Loucy (cell line): ENCODE measurements around the gene PSPN.

Experiments used
- H2AFZ ChIP-seq: fragments of 200-600 bp; sonication (generic); 2 replicates; pipeline ENCODE4 v1.6.0; 2016; ENCODE audit warnings: antibody characterized with exemption, mild to moderate bottlenecking, low read length, moderate library complexity
- H3F3A ChIP-seq: fragments of 200-600 bp; 2 replicates; pipeline ENCODE4 v1.6.0; 2016; ENCODE audit warnings: antibody characterized with exemption, low read depth, mild to moderate bottlenecking
- H3K27me3 ChIP-seq: fragments of 200-600 bp; sonication (generic); 2 replicates; pipeline ENCODE4 v1.6.1; 2014; ENCODE audit warnings: low read length, mild to moderate bottlenecking; ENCODE audit not compliant: insufficient read depth, poor library complexity, severe bottlenecking
- H3K36me3 ChIP-seq: fragments of 200-600 bp; sonication (generic); 2 replicates; pipeline ENCODE4 v1.6.1; 2016; ENCODE audit warnings: low read length; ENCODE audit not compliant: insufficient read depth
- H3K4me1 ChIP-seq: fragments of 200-600 bp; sonication (generic); 2 replicates; pipeline ENCODE4 v1.5.1; 2014; ENCODE audit warnings: low read length, mild to moderate bottlenecking; ENCODE audit not compliant: insufficient read depth, poor library complexity, severe bottlenecking
- H3K4me2 ChIP-seq: fragments of 200-600 bp; sonication (generic); 2 replicates; pipeline ENCODE4 v1.6.0; 2014; ENCODE audit warnings: antibody characterized with exemption, low read length, low read depth, mild to moderate bottlenecking; ENCODE audit not compliant: poor library complexity, severe bottlenecking
- H3K4me3 ChIP-seq: fragments of 200-600 bp; sonication (generic); 2 replicates; pipeline ENCODE4 v1.5.1; 2014; ENCODE audit warnings: low read length, mild to moderate bottlenecking, mixed read lengths; ENCODE audit not compliant: poor library complexity, severe bottlenecking
- H3K79me2 ChIP-seq: fragments of 200-600 bp; sonication (generic); 2 replicates; pipeline ENCODE4 v1.6.1; 2014; ENCODE audit warnings: low read length; ENCODE audit not compliant: insufficient read depth
- H3K9ac ChIP-seq: fragments of 200-600 bp; sonication (generic); 2 replicates; pipeline ENCODE4 v1.6.0; 2014; ENCODE audit warnings: mild to moderate bottlenecking, low read depth, low read length, moderate library complexity; ENCODE audit not compliant: poor library complexity, severe bottlenecking
- H3K9me2 ChIP-seq: fragments of 200-600 bp; sonication (generic); replicated peaks from 2 replicates; pipeline ENCODE4 v1.6.1; 2016; ENCODE audit warnings: low read depth, low read length, mixed read lengths
- H3K9me3 ChIP-seq: fragments of 200-600 bp; sonication (generic); 2 replicates; pipeline ENCODE4 v1.6.1; 2014; ENCODE audit warnings: mild to moderate bottlenecking, antibody characterized with exemption, low read length, low read depth; ENCODE audit not compliant: insufficient read depth
- H4K20me1 ChIP-seq: fragments of 200-600 bp; sonication (generic); 2 replicates; pipeline ENCODE4 v1.6.0; 2014; ENCODE audit warnings: antibody characterized with exemption, low read length, mild to moderate bottlenecking; ENCODE audit not compliant: insufficient read depth, poor library complexity, severe bottlenecking
- EZH2phosphoT487 ChIP-seq: fragments of 200-600 bp; IDR thresholded peaks from 2 replicates; pipeline ENCODE4 v1.6.1; 2018; ENCODE audit warnings: antibody characterized with exemption, mild to moderate bottlenecking, moderate library complexity, borderline replicate concordance
- TF ChIP-seq, protein P1 (sequence below): fragments of 200-600 bp; sonication (generic); conservative IDR thresholded peaks from 2 replicates; pipeline ENCODE4 v1.5.1; 2014; ENCODE audit warnings: mild to moderate bottlenecking, antibody characterized with exemption, low read length

Gene PSPN

DNA sequence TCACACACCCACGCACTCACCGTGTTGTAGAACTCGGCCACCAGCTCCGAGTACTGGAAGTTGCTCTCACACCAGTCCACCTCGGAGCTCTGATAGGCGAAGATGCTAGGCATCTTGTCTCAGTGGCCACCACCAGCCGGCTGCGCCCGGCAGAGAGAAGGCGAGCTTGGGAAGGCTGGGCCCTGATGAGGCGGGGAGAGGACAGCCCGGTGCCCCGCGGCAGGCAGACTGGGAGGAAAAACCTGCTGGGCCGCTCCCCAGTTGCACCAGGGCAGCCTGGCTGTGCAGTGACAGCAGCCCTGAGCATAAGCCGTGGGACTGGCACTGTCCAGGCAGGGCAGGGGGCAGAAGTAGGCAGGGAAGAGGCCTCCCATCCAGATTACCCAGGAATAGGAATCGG lies 42.3 kb downstream of the PSPN start, which contains the start of gene ACER1:
Gene ACER1, minus strand, starts transcription at position 174 of the 400 bp plus-strand sequence. Its CDS starts 61 bp downstream, at position 113.
- Histone ChIP-seq H3K36me3 (no peaks in the 10 kb centered on the region), H3K79me2 (no peaks in the 10 kb centered on the region), H3K27me3 (no peaks in the 10 kb centered on the region), H3K4me2 (no peak within 1 kb of the TSS), H3K4me3 (no peak within 1 kb of the TSS), H3K4me1 (no peaks in the 10 kb centered on the region), H3K9me2 (no peaks in the 10 kb centered on the region), H4K20me1 (no peaks in the 10 kb centered on the region), H3K9me3 (no peaks in the 10 kb centered on the region), H3F3A (no peaks in the 10 kb centered on the region), H2AFZ (no peak within 1 kb of the TSS), H3K9ac (no peak within 1 kb of the TSS)
- no peak for TF ChIP-seq EZH2phosphoT487
- TF ChIP-seq, protein P1, sequence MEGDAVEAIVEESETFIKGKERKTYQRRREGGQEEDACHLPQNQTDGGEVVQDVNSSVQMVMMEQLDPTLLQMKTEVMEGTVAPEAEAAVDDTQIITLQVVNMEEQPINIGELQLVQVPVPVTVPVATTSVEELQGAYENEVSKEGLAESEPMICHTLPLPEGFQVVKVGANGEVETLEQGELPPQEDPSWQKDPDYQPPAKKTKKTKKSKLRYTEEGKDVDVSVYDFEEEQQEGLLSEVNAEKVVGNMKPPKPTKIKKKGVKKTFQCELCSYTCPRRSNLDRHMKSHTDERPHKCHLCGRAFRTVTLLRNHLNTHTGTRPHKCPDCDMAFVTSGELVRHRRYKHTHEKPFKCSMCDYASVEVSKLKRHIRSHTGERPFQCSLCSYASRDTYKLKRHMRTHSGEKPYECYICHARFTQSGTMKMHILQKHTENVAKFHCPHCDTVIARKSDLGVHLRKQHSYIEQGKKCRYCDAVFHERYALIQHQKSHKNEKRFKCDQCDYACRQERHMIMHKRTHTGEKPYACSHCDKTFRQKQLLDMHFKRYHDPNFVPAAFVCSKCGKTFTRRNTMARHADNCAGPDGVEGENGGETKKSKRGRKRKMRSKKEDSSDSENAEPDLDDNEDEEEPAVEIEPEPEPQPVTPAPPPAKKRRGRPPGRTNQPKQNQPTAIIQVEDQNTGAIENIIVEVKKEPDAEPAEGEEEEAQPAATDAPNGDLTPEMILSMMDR: no peak

GRCh38 chr19:6326815-6327214 lies 48.9 kb downstream of the PSPN start:
- no peaks in the 10 kb centered on the region for H3K27me3 ChIP-seq
- no peaks in the 10 kb centered on the region for H3K36me3 ChIP-seq
- TF ChIP-seq, protein P1: no peak
- no peak for TF ChIP-seq EZH2phosphoT487
- H3K4me1 ChIP-seq: no peaks in the 10 kb centered on the region
- H4K20me1 ChIP-seq: no peaks in the 10 kb centered on the region
- no peak overlapping the region for H2AFZ ChIP-seq
- no peaks in the 10 kb centered on the region for H3F3A ChIP-seq
- no peaks in the 10 kb centered on the region for H3K79me2 ChIP-seq
- H3K4me3 ChIP-seq: no peak overlapping the region
- no peak overlapping the region for H3K9ac ChIP-seq
- no peaks in the 10 kb centered on the region for H3K9me2 ChIP-seq
- H3K4me2 ChIP-seq: no peak overlapping the region
- H3K9me3 ChIP-seq: no peaks in the 10 kb centered on the region

- Histone ChIP-seq H3K9me3 (no peaks in the 10 kb centered on the region), H3F3A (no peaks in the 10 kb centered on the region), H4K20me1 (no peaks in the 10 kb centered on the region), H3K27me3 (no peaks in the 10 kb centered on the region), H2AFZ (no peak overlapping the region), H3K9me2 (no peaks in the 10 kb centered on the region), H3K4me1 (no peaks in the 10 kb centered on the region), H3K36me3 (no peaks in the 10 kb centered on the region), H3K9ac (no peak overlapping the region), H3K4me2 (no peak overlapping the region), H3K4me3 (no peak overlapping the region), H3K79me2 (no peaks in the 10 kb centered on the region)
- TF ChIP-seq, protein P1: no peak
- TF ChIP-seq EZH2phosphoT487: no peak
These were observed 50.1 kb downstream of the PSPN start for GRCh38 chr19:6325614-6326013.
